Measurements from ENCODE around the gene TSC22D1.

- TF ChIP-seq POLR2AphosphoS5 (IDR thresholded peaks at IDR 0.05; ENCODE audit: borderline replicate concordance, low read depth, low read length) (no peak), EZH2 (IDR thresholded peaks at IDR 0.05) (no peak)
Measured at GRCh38 chr13:44484562-44485138, 91.5 kb downstream of the TSC22D1 start.
